Measurements from ENCODE around the gene GDPD5.

- TF ChIP-seq ISL1 (CRISPR knock-in tag; IDR thresholded peaks at IDR 0.05): no peak
- TF ChIP-seq ZC3H10 (CRISPR knock-in tag; IDR thresholded peaks at IDR 0.05): no peak
- no peak for TF ChIP-seq PPARA (CRISPR knock-in tag; IDR thresholded peaks at IDR 0.05; ENCODE audit: borderline replicate concordance)
- no peak for TF ChIP-seq BACH2 (CRISPR knock-in tag; IDR thresholded peaks at IDR 0.05; ENCODE audit: borderline replicate concordance)
- no peak for TF ChIP-seq TCF4 (CRISPR knock-in tag; IDR thresholded peaks at IDR 0.05; ENCODE audit: borderline replicate concordance)
- TF ChIP-seq PATZ1 (CRISPR knock-in tag; IDR thresholded peaks at IDR 0.05; ENCODE audit: borderline replicate concordance): no peak
- TF ChIP-seq ZFP3 (CRISPR knock-in tag; IDR thresholded peaks at IDR 0.05): no peak
- no peak for TF ChIP-seq OSR1 (CRISPR knock-in tag; IDR thresholded peaks at IDR 0.05)
- TF ChIP-seq ZNF8 (CRISPR knock-in tag; IDR thresholded peaks at IDR 0.05): no peak
Observed at GRCh38 chr11:75548595-75549272, 23.0 kb upstream of the GDPD5 start.
